Loucy (cell line): Measurements from ENCODE around the gene HS6ST3.
"Not testable (repeated sequence)": the region's sequence is repeated elsewhere in the genome, so short reads cannot be mapped to it uniquely, and the experiment has no call there.

ENCODE experiments used
- H2AFZ ChIP-seq: fragments of 200-600 bp; sonication (generic); 2 replicates; pipeline ENCODE4 v1.6.0; 2016; ENCODE audit warnings: antibody characterized with exemption, mild to moderate bottlenecking, low read length, moderate library complexity
- H3F3A ChIP-seq: fragments of 200-600 bp; 2 replicates; pipeline ENCODE4 v1.6.0; 2016; ENCODE audit warnings: antibody characterized with exemption, low read depth, mild to moderate bottlenecking
- H3K27me3 ChIP-seq: fragments of 200-600 bp; sonication (generic); 2 replicates; pipeline ENCODE4 v1.6.1; 2014; ENCODE audit warnings: low read length, mild to moderate bottlenecking; ENCODE audit not compliant: insufficient read depth, poor library complexity, severe bottlenecking
- H3K36me3 ChIP-seq: fragments of 200-600 bp; sonication (generic); 2 replicates; pipeline ENCODE4 v1.6.1; 2016; ENCODE audit warnings: low read length; ENCODE audit not compliant: insufficient read depth
- H3K4me1 ChIP-seq: fragments of 200-600 bp; sonication (generic); 2 replicates; pipeline ENCODE4 v1.5.1; 2014; ENCODE audit warnings: low read length, mild to moderate bottlenecking; ENCODE audit not compliant: insufficient read depth, poor library complexity, severe bottlenecking
- H3K4me2 ChIP-seq: fragments of 200-600 bp; sonication (generic); 2 replicates; pipeline ENCODE4 v1.6.0; 2014; ENCODE audit warnings: antibody characterized with exemption, low read length, low read depth, mild to moderate bottlenecking; ENCODE audit not compliant: poor library complexity, severe bottlenecking
- H3K4me3 ChIP-seq: fragments of 200-600 bp; sonication (generic); 2 replicates; pipeline ENCODE4 v1.5.1; 2014; ENCODE audit warnings: low read length, mild to moderate bottlenecking, mixed read lengths; ENCODE audit not compliant: poor library complexity, severe bottlenecking
- H3K79me2 ChIP-seq: fragments of 200-600 bp; sonication (generic); 2 replicates; pipeline ENCODE4 v1.6.1; 2014; ENCODE audit warnings: low read length; ENCODE audit not compliant: insufficient read depth
- H3K9ac ChIP-seq: fragments of 200-600 bp; sonication (generic); 2 replicates; pipeline ENCODE4 v1.6.0; 2014; ENCODE audit warnings: mild to moderate bottlenecking, low read depth, low read length, moderate library complexity; ENCODE audit not compliant: poor library complexity, severe bottlenecking
- H3K9me2 ChIP-seq: fragments of 200-600 bp; sonication (generic); replicated peaks from 2 replicates; pipeline ENCODE4 v1.6.1; 2016; ENCODE audit warnings: low read depth, low read length, mixed read lengths
- H3K9me3 ChIP-seq: fragments of 200-600 bp; sonication (generic); 2 replicates; pipeline ENCODE4 v1.6.1; 2014; ENCODE audit warnings: mild to moderate bottlenecking, antibody characterized with exemption, low read length, low read depth; ENCODE audit not compliant: insufficient read depth
- H4K20me1 ChIP-seq: fragments of 200-600 bp; sonication (generic); 2 replicates; pipeline ENCODE4 v1.6.0; 2014; ENCODE audit warnings: antibody characterized with exemption, low read length, mild to moderate bottlenecking; ENCODE audit not compliant: insufficient read depth, poor library complexity, severe bottlenecking
- EZH2phosphoT487 ChIP-seq: fragments of 200-600 bp; IDR thresholded peaks from 2 replicates; pipeline ENCODE4 v1.6.1; 2018; ENCODE audit warnings: antibody characterized with exemption, mild to moderate bottlenecking, moderate library complexity, borderline replicate concordance
- TF ChIP-seq, protein P1 (sequence below): fragments of 200-600 bp; sonication (generic); conservative IDR thresholded peaks from 2 replicates; pipeline ENCODE4 v1.5.1; 2014; ENCODE audit warnings: mild to moderate bottlenecking, antibody characterized with exemption, low read length

Gene HS6ST3

DNA sequence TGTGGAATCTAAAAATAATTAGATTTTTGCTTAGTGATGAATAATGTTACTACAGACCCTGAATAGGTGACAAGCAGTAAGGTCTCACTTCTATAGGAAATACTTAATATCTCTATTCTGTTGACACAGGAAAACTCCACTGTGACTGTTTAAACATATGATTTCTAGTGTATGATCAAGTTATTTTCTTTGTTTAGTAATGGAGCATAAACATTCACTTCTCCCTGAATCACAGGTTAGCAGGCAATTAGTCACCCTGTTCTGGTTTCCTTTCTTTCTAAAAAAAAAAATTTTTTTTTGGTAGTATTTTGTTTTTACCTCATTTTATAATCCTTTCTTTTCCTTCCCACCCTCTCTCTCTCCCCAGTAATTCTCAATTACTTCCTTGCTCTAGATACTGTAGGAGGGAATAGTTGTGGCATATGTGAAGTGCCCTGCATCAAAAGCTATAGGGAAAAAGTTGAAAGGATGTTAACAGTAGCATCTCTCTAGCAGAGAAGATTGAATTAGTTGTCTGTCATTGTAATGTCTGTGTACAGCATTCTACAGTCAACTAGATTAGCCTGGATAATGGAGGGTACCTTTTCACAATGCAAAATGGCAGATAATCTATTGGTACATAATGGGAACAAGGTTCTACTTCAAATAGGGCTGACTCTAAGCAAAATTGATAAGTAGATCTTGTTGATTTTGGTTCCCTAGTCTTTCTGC lies 3.5 kb downstream of the HS6ST3 start:
- Histone ChIP-seq H3K4me3 (no peak overlapping the region), H3K4me2 (no peak overlapping the region), H3K79me2 (no peaks in the 10 kb centered on the region), H3F3A (no peaks in the 10 kb centered on the region), H3K9ac (no peak overlapping the region), H3K27me3 (no peaks in the 10 kb centered on the region), H3K36me3 (no peaks in the 10 kb centered on the region), H2AFZ (no peak overlapping the region), H3K9me2 (no peaks in the 10 kb centered on the region), H3K9me3 (no peaks in the 10 kb centered on the region; the same call in 1 of the 2 replicates), H4K20me1 (no peaks in the 10 kb centered on the region), H3K4me1 (no peaks in the 10 kb centered on the region)
- TF ChIP-seq, protein P1, sequence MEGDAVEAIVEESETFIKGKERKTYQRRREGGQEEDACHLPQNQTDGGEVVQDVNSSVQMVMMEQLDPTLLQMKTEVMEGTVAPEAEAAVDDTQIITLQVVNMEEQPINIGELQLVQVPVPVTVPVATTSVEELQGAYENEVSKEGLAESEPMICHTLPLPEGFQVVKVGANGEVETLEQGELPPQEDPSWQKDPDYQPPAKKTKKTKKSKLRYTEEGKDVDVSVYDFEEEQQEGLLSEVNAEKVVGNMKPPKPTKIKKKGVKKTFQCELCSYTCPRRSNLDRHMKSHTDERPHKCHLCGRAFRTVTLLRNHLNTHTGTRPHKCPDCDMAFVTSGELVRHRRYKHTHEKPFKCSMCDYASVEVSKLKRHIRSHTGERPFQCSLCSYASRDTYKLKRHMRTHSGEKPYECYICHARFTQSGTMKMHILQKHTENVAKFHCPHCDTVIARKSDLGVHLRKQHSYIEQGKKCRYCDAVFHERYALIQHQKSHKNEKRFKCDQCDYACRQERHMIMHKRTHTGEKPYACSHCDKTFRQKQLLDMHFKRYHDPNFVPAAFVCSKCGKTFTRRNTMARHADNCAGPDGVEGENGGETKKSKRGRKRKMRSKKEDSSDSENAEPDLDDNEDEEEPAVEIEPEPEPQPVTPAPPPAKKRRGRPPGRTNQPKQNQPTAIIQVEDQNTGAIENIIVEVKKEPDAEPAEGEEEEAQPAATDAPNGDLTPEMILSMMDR, result no peak
- TF ChIP-seq EZH2phosphoT487, result no peak

DNA sequence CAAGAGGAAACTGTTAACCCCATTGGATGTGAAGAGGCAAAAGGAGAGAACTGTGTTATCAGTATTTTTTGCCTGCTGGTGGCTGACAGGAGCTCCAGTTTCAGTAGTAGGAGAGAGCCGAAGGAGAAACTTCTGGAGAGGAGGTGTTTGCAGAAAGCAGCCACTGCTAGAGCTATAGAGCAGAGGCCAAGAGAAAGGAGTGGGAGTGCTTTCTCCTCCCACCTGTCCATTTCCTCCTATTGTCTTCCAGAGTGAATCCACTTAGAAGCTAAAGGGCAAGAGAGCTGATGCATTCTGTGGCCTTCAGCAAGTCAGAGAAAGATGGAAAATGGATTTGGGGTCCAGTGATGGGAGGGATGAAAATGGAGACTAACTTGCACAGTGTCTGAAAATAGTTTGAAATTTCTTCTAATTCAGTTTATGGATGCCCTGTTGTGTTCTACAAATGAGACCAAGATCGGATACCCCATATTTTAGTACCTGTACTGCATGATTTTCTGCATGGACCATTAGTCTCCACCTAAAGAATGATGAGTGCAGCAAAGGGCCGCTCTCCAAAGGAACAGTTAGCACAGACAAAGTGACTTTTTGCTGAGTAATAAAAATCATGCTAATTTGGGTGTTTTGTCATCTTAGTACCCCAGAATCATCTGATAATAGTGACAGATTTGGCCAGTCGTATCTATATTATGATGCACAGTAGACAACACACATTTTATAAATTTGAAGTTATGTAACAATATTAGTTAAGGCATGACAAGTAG lies 10.7 kb downstream of the HS6ST3 start:
- no peaks in the 10 kb centered on the region for H3K27me3 ChIP-seq
- H3K4me1 ChIP-seq, result no peaks in the 10 kb centered on the region
- no peaks in the 10 kb centered on the region for H3K79me2 ChIP-seq
- no peak overlapping the region for H3K9ac ChIP-seq
- H3K4me2 ChIP-seq, result no peak overlapping the region
- no peaks in the 10 kb centered on the region for H3K36me3 ChIP-seq
- no peaks in the 10 kb centered on the region for H3F3A ChIP-seq
- H4K20me1 ChIP-seq, result no peaks in the 10 kb centered on the region
- H3K9me2 ChIP-seq, result no peaks in the 10 kb centered on the region
- H2AFZ ChIP-seq, result no peak overlapping the region
- TF ChIP-seq, protein P1, result no peak
- no peak for TF ChIP-seq EZH2phosphoT487
- no peak overlapping the region for H3K4me3 ChIP-seq
- H3K9me3 ChIP-seq, result no peaks in the 10 kb centered on the region; the same call in 1 of the 2 replicates

DNA sequence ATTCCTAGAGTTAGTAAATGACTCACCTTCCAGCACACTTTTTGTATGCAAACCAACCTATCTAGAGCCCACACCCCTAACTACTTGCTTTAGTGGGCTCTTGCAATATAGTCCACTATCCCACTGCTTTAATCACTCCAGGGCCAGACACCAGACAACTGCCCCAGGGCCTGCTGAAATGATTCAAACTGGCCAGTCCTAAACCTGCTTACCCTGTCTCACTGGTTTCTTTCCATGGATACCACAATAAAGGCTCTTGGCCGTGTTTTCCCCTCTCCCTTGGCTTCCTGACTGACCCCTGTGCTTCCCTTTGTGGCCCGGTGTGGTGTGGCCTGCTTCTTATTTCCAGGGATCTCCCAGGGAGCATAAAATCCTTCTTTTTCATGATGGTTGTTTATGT lies 14.6 kb downstream of the HS6ST3 start:
- Histone ChIP-seq H3F3A (no peaks in the 10 kb centered on the region), H3K36me3 (no peaks in the 10 kb centered on the region), H3K4me3 (no peak overlapping the region), H3K9me3 (no peaks in the 10 kb centered on the region; the same call in 1 of the 2 replicates), H3K9me2 (no peaks in the 10 kb centered on the region), H3K27me3 (no peaks in the 10 kb centered on the region), H2AFZ (no peak overlapping the region), H3K9ac (no peak overlapping the region), H3K79me2 (no peaks in the 10 kb centered on the region), H3K4me2 (no peak overlapping the region), H4K20me1 (no peaks in the 10 kb centered on the region), H3K4me1 (no peaks in the 10 kb centered on the region)
- no peak for TF ChIP-seq EZH2phosphoT487

DNA sequence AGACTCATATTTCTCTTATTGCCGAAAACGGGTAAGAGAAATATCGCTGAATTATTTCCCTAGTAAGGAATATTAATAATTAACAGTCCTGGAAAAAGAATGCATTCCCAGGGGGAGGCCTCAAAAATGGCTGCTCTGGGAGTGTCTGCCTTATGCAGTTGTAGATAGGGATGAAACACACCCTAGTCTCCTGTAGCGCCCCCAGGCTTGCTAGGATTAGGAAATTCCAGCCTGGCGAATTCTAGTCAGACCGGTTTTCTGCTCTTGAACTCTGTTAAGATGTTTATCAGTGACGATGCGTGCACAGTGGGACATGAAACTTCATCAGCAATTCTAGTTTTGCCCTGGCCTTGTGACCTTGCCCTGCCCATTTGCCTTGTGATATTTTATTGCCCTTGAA lies 18.2 kb downstream of the HS6ST3 start:
- H3K27me3 ChIP-seq, H3K9ac ChIP-seq, H3K9me2 ChIP-seq, H3K9me3 ChIP-seq, H3K36me3 ChIP-seq, H2AFZ ChIP-seq, H3K4me1 ChIP-seq, H3K4me2 ChIP-seq, H3K79me2 ChIP-seq, H3K4me3 ChIP-seq, H3F3A ChIP-seq, H4K20me1 ChIP-seq: not testable (repeated sequence)
